ENCODE measurements around the gene IL31RA.

DNA sequence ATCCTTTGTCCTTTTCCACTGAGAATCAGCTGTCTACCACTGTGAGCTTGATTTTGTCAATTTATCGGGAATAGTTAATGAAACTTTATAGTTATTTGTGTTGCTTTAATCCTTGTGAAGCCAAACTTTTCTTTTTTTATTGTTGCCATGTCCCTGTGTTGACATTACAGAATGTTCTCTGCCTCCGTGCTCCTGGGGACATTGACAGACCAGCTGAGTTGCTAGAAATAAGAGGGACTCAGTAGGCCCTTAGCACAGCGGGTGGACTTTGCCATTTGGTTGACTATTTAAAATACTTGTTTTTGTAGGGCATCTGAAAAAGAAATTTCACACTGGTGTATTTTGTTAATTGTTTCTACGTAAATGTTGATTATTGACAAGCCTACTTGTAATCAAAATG lies 70.5 kb downstream of the IL31RA start:
- TF ChIP-seq, protein P1, sequence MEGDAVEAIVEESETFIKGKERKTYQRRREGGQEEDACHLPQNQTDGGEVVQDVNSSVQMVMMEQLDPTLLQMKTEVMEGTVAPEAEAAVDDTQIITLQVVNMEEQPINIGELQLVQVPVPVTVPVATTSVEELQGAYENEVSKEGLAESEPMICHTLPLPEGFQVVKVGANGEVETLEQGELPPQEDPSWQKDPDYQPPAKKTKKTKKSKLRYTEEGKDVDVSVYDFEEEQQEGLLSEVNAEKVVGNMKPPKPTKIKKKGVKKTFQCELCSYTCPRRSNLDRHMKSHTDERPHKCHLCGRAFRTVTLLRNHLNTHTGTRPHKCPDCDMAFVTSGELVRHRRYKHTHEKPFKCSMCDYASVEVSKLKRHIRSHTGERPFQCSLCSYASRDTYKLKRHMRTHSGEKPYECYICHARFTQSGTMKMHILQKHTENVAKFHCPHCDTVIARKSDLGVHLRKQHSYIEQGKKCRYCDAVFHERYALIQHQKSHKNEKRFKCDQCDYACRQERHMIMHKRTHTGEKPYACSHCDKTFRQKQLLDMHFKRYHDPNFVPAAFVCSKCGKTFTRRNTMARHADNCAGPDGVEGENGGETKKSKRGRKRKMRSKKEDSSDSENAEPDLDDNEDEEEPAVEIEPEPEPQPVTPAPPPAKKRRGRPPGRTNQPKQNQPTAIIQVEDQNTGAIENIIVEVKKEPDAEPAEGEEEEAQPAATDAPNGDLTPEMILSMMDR (conservative IDR thresholded peaks at IDR 0.05; ENCODE audit: low read depth in 2 of 2): no peak
- TF ChIP-seq POLR2AphosphoS5 (IDR thresholded peaks at IDR 0.05; ENCODE audit: low read depth) (no peak), EZH2phosphoT487 (IDR thresholded peaks at IDR 0.05; ENCODE audit: unreplicated experiment) (no peak), EZH2 (IDR thresholded peaks at IDR 0.05; ENCODE audit: low read depth, unreplicated experiment) (no peak), JUNB (IDR thresholded peaks at IDR 0.05; ENCODE audit: unreplicated experiment) (no peak), CREB1 (CRISPR knock-in tag; IDR thresholded peaks at IDR 0.05; ENCODE audit: low read depth) (no peak)
- TF ChIP-seq, protein P2, sequence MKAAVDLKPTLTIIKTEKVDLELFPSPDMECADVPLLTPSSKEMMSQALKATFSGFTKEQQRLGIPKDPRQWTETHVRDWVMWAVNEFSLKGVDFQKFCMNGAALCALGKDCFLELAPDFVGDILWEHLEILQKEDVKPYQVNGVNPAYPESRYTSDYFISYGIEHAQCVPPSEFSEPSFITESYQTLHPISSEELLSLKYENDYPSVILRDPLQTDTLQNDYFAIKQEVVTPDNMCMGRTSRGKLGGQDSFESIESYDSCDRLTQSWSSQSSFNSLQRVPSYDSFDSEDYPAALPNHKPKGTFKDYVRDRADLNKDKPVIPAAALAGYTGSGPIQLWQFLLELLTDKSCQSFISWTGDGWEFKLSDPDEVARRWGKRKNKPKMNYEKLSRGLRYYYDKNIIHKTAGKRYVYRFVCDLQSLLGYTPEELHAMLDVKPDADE (IDR thresholded peaks at IDR 0.05): no peak
- TF ChIP-seq, protein P3, sequence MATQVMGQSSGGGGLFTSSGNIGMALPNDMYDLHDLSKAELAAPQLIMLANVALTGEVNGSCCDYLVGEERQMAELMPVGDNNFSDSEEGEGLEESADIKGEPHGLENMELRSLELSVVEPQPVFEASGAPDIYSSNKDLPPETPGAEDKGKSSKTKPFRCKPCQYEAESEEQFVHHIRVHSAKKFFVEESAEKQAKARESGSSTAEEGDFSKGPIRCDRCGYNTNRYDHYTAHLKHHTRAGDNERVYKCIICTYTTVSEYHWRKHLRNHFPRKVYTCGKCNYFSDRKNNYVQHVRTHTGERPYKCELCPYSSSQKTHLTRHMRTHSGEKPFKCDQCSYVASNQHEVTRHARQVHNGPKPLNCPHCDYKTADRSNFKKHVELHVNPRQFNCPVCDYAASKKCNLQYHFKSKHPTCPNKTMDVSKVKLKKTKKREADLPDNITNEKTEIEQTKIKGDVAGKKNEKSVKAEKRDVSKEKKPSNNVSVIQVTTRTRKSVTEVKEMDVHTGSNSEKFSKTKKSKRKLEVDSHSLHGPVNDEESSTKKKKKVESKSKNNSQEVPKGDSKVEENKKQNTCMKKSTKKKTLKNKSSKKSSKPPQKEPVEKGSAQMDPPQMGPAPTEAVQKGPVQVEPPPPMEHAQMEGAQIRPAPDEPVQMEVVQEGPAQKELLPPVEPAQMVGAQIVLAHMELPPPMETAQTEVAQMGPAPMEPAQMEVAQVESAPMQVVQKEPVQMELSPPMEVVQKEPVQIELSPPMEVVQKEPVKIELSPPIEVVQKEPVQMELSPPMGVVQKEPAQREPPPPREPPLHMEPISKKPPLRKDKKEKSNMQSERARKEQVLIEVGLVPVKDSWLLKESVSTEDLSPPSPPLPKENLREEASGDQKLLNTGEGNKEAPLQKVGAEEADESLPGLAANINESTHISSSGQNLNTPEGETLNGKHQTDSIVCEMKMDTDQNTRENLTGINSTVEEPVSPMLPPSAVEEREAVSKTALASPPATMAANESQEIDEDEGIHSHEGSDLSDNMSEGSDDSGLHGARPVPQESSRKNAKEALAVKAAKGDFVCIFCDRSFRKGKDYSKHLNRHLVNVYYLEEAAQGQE (IDR thresholded peaks at IDR 0.05; ENCODE audit: unreplicated experiment): no peak
- TF ChIP-seq, protein P4, sequence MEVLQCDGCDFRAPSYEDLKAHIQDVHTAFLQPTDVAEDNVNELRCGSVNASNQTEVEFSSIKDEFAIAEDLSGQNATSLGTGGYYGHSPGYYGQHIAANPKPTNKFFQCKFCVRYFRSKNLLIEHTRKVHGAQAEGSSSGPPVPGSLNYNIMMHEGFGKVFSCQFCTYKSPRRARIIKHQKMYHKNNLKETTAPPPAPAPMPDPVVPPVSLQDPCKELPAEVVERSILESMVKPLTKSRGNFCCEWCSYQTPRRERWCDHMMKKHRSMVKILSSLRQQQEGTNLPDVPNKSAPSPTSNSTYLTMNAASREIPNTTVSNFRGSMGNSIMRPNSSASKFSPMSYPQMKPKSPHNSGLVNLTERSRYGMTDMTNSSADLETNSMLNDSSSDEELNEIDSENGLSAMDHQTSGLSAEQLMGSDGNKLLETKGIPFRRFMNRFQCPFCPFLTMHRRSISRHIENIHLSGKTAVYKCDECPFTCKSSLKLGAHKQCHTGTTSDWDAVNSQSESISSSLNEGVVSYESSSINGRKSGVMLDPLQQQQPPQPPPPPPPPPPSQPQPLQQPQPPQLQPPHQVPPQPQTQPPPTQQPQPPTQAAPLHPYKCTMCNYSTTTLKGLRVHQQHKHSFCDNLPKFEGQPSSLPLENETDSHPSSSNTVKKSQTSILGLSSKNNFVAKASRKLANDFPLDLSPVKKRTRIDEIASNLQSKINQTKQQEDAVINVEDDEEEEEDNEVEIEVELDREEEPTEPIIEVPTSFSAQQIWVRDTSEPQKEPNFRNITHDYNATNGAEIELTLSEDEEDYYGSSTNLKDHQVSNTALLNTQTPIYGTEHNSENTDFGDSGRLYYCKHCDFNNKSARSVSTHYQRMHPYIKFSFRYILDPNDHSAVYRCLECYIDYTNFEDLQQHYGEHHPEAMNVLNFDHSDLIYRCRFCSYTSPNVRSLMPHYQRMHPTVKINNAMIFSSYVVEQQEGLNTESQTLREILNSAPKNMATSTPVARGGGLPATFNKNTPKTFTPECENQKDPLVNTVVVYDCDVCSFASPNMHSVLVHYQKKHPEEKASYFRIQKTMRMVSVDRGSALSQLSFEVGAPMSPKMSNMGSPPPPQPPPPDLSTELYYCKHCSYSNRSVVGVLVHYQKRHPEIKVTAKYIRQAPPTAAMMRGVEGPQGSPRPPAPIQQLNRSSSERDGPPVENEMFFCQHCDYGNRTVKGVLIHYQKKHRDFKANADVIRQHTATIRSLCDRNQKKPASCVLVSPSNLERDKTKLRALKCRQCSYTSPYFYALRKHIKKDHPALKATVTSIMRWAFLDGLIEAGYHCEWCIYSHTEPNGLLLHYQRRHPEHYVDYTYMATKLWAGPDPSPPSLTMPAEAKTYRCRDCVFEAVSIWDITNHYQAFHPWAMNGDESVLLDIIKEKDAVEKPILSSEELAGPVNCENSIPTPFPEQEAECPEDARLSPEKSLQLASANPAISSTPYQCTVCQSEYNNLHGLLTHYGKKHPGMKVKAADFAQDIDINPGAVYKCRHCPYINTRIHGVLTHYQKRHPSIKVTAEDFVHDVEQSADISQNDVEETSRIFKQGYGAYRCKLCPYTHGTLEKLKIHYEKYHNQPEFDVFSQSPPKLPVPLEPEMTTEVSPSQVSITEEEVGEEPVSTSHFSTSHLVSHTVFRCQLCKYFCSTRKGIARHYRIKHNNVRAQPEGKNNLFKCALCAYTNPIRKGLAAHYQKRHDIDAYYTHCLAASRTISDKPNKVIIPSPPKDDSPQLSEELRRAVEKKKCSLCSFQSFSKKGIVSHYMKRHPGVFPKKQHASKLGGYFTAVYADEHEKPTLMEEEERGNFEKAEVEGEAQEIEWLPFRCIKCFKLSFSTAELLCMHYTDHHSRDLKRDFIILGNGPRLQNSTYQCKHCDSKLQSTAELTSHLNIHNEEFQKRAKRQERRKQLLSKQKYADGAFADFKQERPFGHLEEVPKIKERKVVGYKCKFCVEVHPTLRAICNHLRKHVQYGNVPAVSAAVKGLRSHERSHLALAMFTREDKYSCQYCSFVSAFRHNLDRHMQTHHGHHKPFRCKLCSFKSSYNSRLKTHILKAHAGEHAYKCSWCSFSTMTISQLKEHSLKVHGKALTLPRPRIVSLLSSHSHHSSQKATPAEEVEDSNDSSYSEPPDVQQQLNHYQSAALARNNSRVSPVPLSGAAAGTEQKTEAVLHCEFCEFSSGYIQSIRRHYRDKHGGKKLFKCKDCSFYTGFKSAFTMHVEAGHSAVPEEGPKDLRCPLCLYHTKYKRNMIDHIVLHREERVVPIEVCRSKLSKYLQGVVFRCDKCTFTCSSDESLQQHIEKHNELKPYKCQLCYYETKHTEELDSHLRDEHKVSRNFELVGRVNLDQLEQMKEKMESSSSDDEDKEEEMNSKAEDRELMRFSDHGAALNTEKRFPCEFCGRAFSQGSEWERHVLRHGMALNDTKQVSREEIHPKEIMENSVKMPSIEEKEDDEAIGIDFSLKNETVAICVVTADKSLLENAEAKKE (CRISPR knock-in tag; IDR thresholded peaks at IDR 0.05): no peak
